GM21447 (cell line): ENCODE measurements around the gene DHRS11.

ENCODE experiments used
- ATAC-seq: cut with Tn5 transposase; IDR thresholded peaks from one replicate; pipeline ENCODE4 v1.9.1; 2021; ENCODE audit not compliant: unreplicated experiment

The DHRS11 gene

DNA sequence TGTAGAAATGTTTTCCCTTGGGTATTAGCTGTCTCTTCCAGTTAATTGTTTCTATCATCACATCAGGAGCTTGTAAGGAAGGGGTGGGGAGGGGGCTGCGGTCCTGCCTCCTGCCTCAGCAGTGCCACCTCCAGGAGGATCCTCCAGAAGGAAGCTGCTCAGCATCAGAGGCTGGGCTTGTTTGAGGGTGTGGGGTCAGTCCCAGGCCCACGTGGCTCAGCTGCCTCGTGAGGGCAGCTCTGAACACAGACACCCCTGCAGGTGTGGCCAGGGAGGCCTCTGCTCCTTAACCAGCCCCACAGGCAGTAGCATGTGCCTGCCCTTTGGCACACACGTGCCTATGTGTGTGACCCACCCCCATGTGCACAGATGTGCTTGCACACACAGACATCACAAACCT is 56.0 kb downstream of the DHRS11 start:
- ATAC-seq = no peak

DNA sequence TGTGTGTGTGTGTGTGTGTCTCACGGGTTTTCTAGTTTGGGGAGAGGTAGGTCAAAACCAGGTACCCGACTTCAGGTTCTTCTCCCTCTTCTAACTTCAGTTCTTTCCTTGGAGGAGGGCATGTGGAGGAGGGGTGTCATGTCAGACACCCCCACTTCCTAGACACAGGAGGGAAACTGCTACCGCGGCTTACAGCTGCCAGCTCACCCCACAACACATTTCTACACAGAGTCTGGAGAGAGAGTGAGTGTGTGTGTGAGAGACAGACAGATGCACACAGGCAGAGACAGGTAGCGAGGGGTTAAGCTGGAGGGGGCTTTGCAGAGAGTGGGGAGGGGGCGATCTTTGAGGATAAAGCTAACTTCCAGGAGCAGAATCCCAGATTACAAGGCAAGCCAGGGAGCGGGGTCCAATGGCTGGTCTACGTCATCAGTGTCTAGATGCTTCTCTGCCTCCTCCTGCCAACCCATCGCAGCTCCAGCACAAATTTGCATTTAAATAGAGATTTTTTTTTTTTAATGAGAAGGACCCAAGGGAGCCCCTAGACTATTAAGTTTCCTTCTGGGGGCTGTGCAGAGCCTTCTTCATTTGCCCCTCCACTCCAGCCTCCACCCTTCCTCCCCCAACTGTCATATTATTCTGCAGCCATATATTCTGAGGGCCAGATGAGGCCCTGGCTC is 58.6 kb downstream of the DHRS11 start:
- ATAC-seq = no peak
